ENCODE results near the gene KCNQ5. TPM values are rescaled to one million over a fixed set of nuclear protein-coding genes. Genes with fewer than 3 reads are reported as not detected.

Gene KCNQ5
- total RNA-seq, 1 donor from 2014 or later, result not detected

DNA sequence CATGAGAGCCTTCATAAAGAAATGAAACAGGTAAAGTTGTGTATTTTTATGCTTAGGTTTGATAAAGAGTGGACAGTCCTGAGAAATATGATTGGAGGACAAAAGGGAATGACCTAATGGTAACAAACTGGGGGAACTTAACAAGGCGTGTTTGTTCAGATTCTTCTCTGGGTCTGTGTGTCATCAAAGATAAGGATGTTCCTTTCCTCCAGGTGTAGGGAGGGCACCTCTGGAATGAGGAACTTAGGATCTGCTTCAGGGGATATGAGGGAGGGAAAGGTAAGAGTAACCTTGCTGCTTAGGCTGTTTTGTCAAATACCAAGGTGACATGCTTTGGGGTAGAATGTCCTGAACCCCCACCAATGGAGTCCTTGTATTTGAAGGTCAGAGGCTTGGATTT, 291.9 kb downstream of the KCNQ5 start:
- H3K9me3 ChIP-seq (ENCODE audit: low read depth), result no peaks in the 10 kb centered on the region
- H3K27ac Mint-ChIP-seq, result no peak overlapping the region

DNA sequence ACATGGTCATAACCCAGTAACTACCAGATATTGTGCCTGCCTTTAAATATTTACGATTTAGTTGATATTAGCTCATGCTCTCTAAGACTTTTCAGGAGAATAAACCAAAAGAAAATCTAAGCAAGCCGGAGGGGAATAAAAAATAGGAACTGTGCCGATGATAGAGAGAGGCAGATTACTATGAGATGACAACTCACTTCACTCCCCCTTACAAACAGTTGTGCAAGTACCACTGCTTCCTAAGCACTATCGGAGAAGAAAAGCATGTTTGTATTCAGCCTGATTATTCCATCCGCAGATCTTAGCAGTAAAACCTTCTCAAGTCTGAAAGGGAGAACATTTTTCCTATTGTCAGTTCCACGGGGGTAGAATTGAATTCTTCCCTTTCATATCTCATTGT, 294.4 kb downstream of the KCNQ5 start:
- H3K27ac ChIP-seq, result no peak overlapping the region
- H3K9me3 ChIP-seq (ENCODE audit: low read depth), result no peaks in the 10 kb centered on the region
- no peaks in the 10 kb centered on the region for H3K27me3 ChIP-seq
- Mint-ChIP-seq H3K4me1 (no peaks in the 10 kb centered on the region), H3K36me3 (no peaks in the 10 kb centered on the region), H3K27me3 (ENCODE audit: insufficient read depth, low read depth) (no peaks in the 10 kb centered on the region), H3K27ac (no peak overlapping the region), H3K4me3 (no peak overlapping the region), H3K9me3 (no peaks in the 10 kb centered on the region)
- H3K4me1 ChIP-seq, result no peaks in the 10 kb centered on the region
- no peaks in the 10 kb centered on the region for H4K20me1 ChIP-seq (ENCODE audit: low read depth)
- no peak for DNase-seq (ENCODE audit: low spot score)
- H3K9ac ChIP-seq, result no peak overlapping the region
- H2AFZ ChIP-seq (replicated peaks), result no peak overlapping the region
- no peak overlapping the region for H3K4me2 ChIP-seq
- no peaks in the 10 kb centered on the region for H3K79me2 ChIP-seq (ENCODE audit: low read depth)
- H3F3A ChIP-seq (ENCODE audit: low read depth), result no peaks in the 10 kb centered on the region
- H3K36me3 ChIP-seq, result no peaks in the 10 kb centered on the region
- no peak overlapping the region for H3K4me3 ChIP-seq
- TF ChIP-seq EZH2phosphoT487 (IDR thresholded peaks at IDR 0.05) (no peak), EZH2 (IDR thresholded peaks at IDR 0.05) (no peak)
- TF ChIP-seq, protein P1, sequence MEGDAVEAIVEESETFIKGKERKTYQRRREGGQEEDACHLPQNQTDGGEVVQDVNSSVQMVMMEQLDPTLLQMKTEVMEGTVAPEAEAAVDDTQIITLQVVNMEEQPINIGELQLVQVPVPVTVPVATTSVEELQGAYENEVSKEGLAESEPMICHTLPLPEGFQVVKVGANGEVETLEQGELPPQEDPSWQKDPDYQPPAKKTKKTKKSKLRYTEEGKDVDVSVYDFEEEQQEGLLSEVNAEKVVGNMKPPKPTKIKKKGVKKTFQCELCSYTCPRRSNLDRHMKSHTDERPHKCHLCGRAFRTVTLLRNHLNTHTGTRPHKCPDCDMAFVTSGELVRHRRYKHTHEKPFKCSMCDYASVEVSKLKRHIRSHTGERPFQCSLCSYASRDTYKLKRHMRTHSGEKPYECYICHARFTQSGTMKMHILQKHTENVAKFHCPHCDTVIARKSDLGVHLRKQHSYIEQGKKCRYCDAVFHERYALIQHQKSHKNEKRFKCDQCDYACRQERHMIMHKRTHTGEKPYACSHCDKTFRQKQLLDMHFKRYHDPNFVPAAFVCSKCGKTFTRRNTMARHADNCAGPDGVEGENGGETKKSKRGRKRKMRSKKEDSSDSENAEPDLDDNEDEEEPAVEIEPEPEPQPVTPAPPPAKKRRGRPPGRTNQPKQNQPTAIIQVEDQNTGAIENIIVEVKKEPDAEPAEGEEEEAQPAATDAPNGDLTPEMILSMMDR (IDR thresholded peaks at IDR 0.05), result no peak

More for the DNA sequence above, 291.9 kb downstream of the KCNQ5 start:
- H3K4me1 Mint-ChIP-seq, result no peaks in the 10 kb centered on the region
- no peaks in the 10 kb centered on the region for H4K20me1 ChIP-seq (ENCODE audit: low read depth)
- H3K27me3 Mint-ChIP-seq (ENCODE audit: insufficient read depth, low read depth), result no peaks in the 10 kb centered on the region
- no peaks in the 10 kb centered on the region for H3K36me3 ChIP-seq
- H3K9ac ChIP-seq, result no peak overlapping the region
- H2AFZ ChIP-seq (replicated peaks), result no peak overlapping the region
- no peaks in the 10 kb centered on the region for H3K4me1 ChIP-seq
- no peaks in the 10 kb centered on the region for H3K79me2 ChIP-seq (ENCODE audit: low read depth)
- H3K27ac ChIP-seq, result no peak overlapping the region
- no peak overlapping the region for H3K4me3 Mint-ChIP-seq
- TF ChIP-seq, protein P1 (IDR thresholded peaks at IDR 0.05), result no peak
- TF ChIP-seq EZH2 (IDR thresholded peaks at IDR 0.05) (no peak), EZH2phosphoT487 (IDR thresholded peaks at IDR 0.05) (no peak)
- no peaks in the 10 kb centered on the region for H3F3A ChIP-seq (ENCODE audit: low read depth)
- H3K9me3 Mint-ChIP-seq, result no peaks in the 10 kb centered on the region
- DNase-seq (ENCODE audit: low spot score), result no peak
- H3K4me2 ChIP-seq, result no peak overlapping the region
- H3K27me3 ChIP-seq, result no peaks in the 10 kb centered on the region
- no peaks in the 10 kb centered on the region for H3K36me3 Mint-ChIP-seq
- H3K4me3 ChIP-seq, result no peak overlapping the region

DNA sequence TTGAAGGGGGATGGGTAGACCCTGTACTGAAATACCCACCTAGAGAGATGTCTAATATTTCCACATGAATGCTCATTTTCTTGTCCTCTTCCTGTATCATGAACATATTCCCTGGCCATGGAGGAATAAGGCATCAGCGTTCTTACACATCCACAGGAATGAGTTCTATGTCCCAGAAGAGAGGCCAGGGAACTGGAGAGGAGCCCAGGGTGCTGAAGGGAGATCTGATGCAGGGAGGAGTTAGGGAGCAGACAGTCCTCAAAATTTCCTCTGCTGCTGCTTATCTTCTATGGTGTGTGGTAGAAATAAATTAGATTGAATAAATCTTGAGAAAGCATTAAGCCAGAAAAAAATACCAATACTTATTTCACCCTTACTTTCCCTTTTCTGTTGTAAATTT, 295.0 kb downstream of the KCNQ5 start:
- no peaks in the 10 kb centered on the region for H3K27me3 ChIP-seq
- H3F3A ChIP-seq (ENCODE audit: low read depth), result no peaks in the 10 kb centered on the region
- H3K27ac Mint-ChIP-seq, result no peak overlapping the region
- H3K9me3 ChIP-seq (ENCODE audit: low read depth), result no peaks in the 10 kb centered on the region
- H4K20me1 ChIP-seq (ENCODE audit: low read depth), result no peaks in the 10 kb centered on the region
- H3K36me3 ChIP-seq, result no peaks in the 10 kb centered on the region
- no peak overlapping the region for H3K4me2 ChIP-seq
- H3K27ac ChIP-seq, result no peak overlapping the region
- no peak overlapping the region for H3K4me3 ChIP-seq
- H3K9ac ChIP-seq, result no peak overlapping the region
- H3K4me3 Mint-ChIP-seq, result no peak overlapping the region
- no peaks in the 10 kb centered on the region for H3K9me3 Mint-ChIP-seq
- no peak for DNase-seq (ENCODE audit: low spot score)
- no peaks in the 10 kb centered on the region for H3K79me2 ChIP-seq (ENCODE audit: low read depth)
- no peaks in the 10 kb centered on the region for H3K4me1 ChIP-seq
- TF ChIP-seq EZH2 (IDR thresholded peaks at IDR 0.05) (no peak), EZH2phosphoT487 (IDR thresholded peaks at IDR 0.05) (no peak)
- TF ChIP-seq, protein P1 (IDR thresholded peaks at IDR 0.05), result no peak
- H3K27me3 Mint-ChIP-seq (ENCODE audit: insufficient read depth, low read depth), result no peaks in the 10 kb centered on the region
- no peaks in the 10 kb centered on the region for H3K4me1 Mint-ChIP-seq
- H2AFZ ChIP-seq (replicated peaks), result peak overlapping the region; percentile 57
- no peaks in the 10 kb centered on the region for H3K36me3 Mint-ChIP-seq
